ENCODE measurements around the gene TMEM185B.
"Not testable (repeated sequence)": the region's sequence is repeated elsewhere in the genome, so short reads cannot be mapped to it uniquely, and the experiment has no call there.

Gene TMEM185B

GRCh38 chr2:120206022-120206581 lies 17.1 kb downstream of the TMEM185B start:
- DNase-seq (ENCODE audit: low spot score) = no peak

- no peak for DNase-seq (ENCODE audit: low spot score)
Measured at GRCh38 chr2:120204945-120205670, 18.1 kb downstream of the TMEM185B start.

GRCh38 chr2:120204417-120204816 lies 18.8 kb downstream of the TMEM185B start:
- DNase-seq (ENCODE audit: low spot score) = no peak

- no peak for DNase-seq (ENCODE audit: low spot score)
Measured at GRCh38 chr2:120204022-120204405, 19.2 kb downstream of the TMEM185B start.

GRCh38 chr2:120203251-120204021 lies 19.8 kb downstream of the TMEM185B start:
- DNase-seq (ENCODE audit: low spot score) = no peak

GRCh38 chr2:120199817-120200459 lies 23.3 kb downstream of the TMEM185B start:
- not testable (repeated sequence) for DNase-seq (ENCODE audit: low spot score)

- no peak for DNase-seq (ENCODE audit: low spot score)
Measured at GRCh38 chr2:120195553-120195952, 27.6 kb downstream of the TMEM185B start.

- no peak for DNase-seq (ENCODE audit: low spot score)
Measured at GRCh38 chr2:120192280-120192679, 30.9 kb downstream of the TMEM185B start.

GRCh38 chr2:120189189-120189588 lies 34.0 kb downstream of the TMEM185B start:
- no peak for DNase-seq (ENCODE audit: low spot score)

GRCh38 chr2:120182019-120182560 lies 41.1 kb downstream of the TMEM185B start:
- DNase-seq (ENCODE audit: low spot score) = no peak

- DNase-seq (ENCODE audit: low spot score) = no peak
Measured at GRCh38 chr2:120180066-120180465, 43.1 kb downstream of the TMEM185B start.

- no peak for DNase-seq (ENCODE audit: low spot score)
Measured at GRCh38 chr2:120179396-120179795, 43.8 kb downstream of the TMEM185B start.

GRCh38 chr2:120177973-120178372 lies 45.2 kb downstream of the TMEM185B start:
- no peak for DNase-seq (ENCODE audit: low spot score)

- peak; percentile 48 for DNase-seq (ENCODE audit: low spot score)
Measured at GRCh38 chr2:120177001-120177621, 46.1 kb downstream of the TMEM185B start.

- DNase-seq (ENCODE audit: low spot score) = no peak
Measured at GRCh38 chr2:120176526-120176925, 46.7 kb downstream of the TMEM185B start.

- DNase-seq (ENCODE audit: low spot score) = peak; percentile 71
Measured at GRCh38 chr2:120174963-120175581, 48.1 kb downstream of the TMEM185B start.
